CD4-positive, alpha-beta T cell treated with Interleukin-2 at 100 ng/mL for 4 hours (primary cell): ENCODE data around the gene ENG.

ENCODE experiments used
- DNase-seq: peaks from one replicate; pipeline ENCODE4 v3.0.0-alpha.2; 2020; ENCODE audit warnings: low spot score

ENG gene

DNA sequence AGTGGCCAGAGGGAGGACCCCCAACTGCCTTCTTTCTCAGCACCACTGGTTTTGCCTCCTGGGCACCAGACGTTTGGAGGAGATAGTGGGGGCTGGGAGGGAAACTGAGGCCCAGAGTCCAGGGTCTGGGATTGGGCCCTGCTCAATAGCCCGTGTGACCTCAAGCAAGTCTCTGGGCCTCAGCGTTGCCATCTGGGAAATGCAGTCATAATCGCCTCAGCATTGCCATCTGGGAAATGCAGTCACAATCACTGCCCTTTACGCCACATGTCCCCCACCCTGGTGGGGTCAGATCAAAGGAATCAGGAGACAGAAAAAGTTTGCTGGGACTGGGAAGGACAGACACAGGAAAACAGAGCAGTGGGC lies 77.6 kb downstream of the ENG start:
- DNase-seq = no peak

GRCh38 chr9:127776195-127776923 lies 78.1 kb downstream of the ENG start:
- peak; percentile 81 for DNase-seq

GRCh38 chr9:127773981-127774380 lies 80.5 kb downstream of the ENG start:
- DNase-seq = no peak

DNA sequence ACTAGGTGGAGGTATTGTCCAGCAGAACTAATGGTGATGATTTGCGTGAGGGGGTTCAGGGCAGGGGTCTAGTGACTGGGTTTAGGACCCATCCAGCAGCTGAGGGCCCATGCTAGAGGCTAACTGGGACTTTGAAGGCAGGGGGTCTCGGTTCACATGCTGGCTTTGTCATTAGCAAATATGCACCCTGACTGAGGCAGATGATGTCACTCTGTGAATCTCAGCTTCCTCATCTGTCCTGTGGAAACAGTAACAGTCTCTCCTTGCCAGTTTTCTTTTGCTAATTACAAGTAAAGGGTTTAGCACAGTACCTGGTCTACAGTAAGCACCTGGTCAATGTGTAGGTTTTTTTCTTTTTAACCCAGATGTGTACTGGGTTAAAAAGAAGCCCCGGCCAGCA lies 81.2 kb downstream of the ENG start:
- DNase-seq = no peak

- DNase-seq = no peak
These were observed 81.9 kb downstream of the ENG start for GRCh38 chr9:127772603-127773002.

- no peak for DNase-seq
These were observed 82.8 kb downstream of the ENG start for GRCh38 chr9:127771570-127772189.

GRCh38 chr9:127770905-127771569 lies 83.4 kb downstream of the ENG start:
- DNase-seq = peak; percentile 97

DNA sequence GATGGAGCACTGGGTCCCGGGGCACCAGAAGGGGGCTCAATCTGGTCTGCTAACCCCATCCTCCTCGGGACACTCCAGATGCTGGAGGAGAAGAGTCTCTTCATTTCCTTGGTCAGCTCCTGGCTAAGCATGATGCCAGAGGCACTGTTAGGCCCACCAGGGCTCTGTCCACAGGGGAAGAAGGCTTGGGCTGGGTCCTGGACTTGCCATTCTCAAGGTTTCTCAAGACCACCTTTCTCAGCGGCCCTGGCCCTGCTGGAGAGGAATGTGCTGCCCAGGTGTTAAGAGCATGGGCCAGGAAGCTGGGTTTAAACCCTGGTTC lies 83.9 kb downstream of the ENG start:
- DNase-seq = no peak

DNA sequence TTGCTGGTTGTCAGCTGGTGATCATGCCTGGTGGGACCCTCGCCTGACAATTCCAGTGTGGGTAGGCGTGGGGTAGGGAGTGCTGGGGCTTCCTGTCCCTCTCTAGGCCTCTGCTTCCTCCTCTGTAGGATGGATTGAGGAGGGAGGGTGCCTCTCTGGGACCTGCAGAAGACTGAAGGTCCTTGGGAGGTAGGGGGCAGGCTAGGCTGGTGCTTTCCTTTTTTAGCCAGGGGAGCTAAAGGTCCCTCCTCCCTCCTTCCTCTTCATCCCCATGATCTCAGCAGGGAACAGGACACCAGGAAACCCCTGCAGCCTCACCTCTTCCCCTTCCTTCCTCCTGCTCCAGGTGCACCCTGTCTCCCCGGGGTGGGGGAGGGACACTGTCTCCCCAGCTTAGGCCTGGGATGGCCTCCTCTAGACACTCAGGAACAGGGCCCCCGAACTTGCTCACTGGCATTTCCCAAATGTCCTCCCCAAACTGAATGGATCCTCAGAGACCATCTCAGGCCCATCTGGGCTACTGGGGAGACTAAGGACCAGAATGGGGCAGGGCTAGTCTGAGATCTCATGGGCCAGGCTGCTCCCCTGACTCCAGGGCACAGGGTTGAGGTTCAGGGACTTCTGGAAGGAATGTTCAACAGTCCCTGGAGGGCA lies 84.4 kb downstream of the ENG start:
- no peak for DNase-seq

DNA sequence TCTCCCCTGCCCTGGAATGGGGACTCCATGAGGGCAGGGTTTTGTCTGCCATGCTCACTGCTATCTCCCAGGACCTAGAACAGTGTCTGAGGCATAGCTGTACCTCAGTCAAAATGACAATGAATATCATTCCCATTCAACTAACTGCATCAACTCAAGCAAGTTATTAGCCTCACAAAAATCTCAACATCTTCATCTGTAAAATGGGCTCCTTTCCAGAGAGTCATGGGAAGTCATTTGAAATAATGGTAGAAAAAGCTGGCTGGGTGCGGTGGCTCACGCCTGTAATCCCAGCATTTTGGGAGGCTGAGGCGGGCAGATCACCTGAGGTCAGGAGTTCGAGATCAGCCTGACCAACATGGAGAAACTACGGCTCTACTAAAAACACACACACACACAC lies 85.4 kb downstream of the ENG start:
- DNase-seq = no peak

DNA sequence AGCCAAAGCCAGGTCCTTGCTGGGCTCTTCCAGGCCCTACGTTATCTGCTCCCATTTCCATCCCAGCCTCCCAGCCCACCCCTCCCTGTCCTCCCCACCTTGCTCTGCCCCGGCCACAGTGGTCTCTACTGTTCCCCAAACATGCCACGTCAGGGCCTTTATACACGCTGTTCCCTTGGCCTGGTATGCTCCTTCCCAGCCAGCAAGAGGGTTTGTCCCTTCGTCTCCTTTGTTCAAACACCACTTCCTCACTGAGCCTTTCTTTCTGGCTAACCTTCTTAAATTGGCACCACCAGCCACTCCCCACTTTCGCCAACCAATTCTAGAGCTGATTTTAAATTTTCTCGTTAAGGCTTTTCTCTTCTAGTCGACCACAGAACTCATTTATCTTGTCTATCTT lies 85.8 kb downstream of the ENG start:
- no peak for DNase-seq

GRCh38 chr9:127767909-127768331 lies 86.5 kb downstream of the ENG start:
- no peak for DNase-seq

GRCh38 chr9:127767410-127767809 lies 87.0 kb downstream of the ENG start:
- no peak for DNase-seq

- no peak for DNase-seq
These were observed 89.0 kb downstream of the ENG start for GRCh38 chr9:127765418-127765817.
